Measurements from ENCODE around the gene CIAO2A.

CIAO2A gene

GRCh38 chr15:64044300-64045100, 49.1 kb downstream of the CIAO2A start:
- TF ChIP-seq CTCF (IDR thresholded peaks at IDR 0.05; ENCODE audit: extremely low read depth, insufficient read depth, missing control alignments) = no peak
- in situ Hi-C loops (cut with MboI; ENCODE audit: low pct_unique_long_range_greater_than_20kb, low sequenced_read_pairs, unreplicated experiment) = no loop called here
- DNase-seq (ENCODE audit: low spot score) = peak; percentile 76

GRCh38 chr15:64038878-64039610, 54.6 kb downstream of the CIAO2A start:
- in situ Hi-C loops (cut with MboI; ENCODE audit: low pct_unique_long_range_greater_than_20kb, low sequenced_read_pairs, unreplicated experiment) = no loop called here
- no peak for DNase-seq (ENCODE audit: low spot score)
- TF ChIP-seq CTCF (IDR thresholded peaks at IDR 0.05; ENCODE audit: extremely low read depth, insufficient read depth, missing control alignments) = no peak

- TF ChIP-seq CTCF (IDR thresholded peaks at IDR 0.05; ENCODE audit: extremely low read depth, insufficient read depth, missing control alignments) = no peak
- no peak for DNase-seq (ENCODE audit: low spot score)
- in situ Hi-C loops (cut with MboI; ENCODE audit: low pct_unique_long_range_greater_than_20kb, low sequenced_read_pairs, unreplicated experiment) = no loop called here
Observed at GRCh38 chr15:64037966-64038365, 55.7 kb downstream of the CIAO2A start.

- no peak for TF ChIP-seq CTCF (IDR thresholded peaks at IDR 0.05; ENCODE audit: extremely low read depth, insufficient read depth, missing control alignments)
- no peak for DNase-seq (ENCODE audit: low spot score)
- in situ Hi-C loops (cut with MboI; ENCODE audit: low pct_unique_long_range_greater_than_20kb, low sequenced_read_pairs, unreplicated experiment) = no loop called here
Observed at GRCh38 chr15:64037116-64037515, 56.5 kb downstream of the CIAO2A start.

- TF ChIP-seq CTCF (IDR thresholded peaks at IDR 0.05; ENCODE audit: extremely low read depth, insufficient read depth, missing control alignments) = no peak
- in situ Hi-C loops (cut with MboI; ENCODE audit: low pct_unique_long_range_greater_than_20kb, low sequenced_read_pairs, unreplicated experiment) = no loop called here
- no peak for DNase-seq (ENCODE audit: low spot score)
Observed at GRCh38 chr15:64035525-64035924, 58.1 kb downstream of the CIAO2A start.

- in situ Hi-C loops (cut with MboI; ENCODE audit: low pct_unique_long_range_greater_than_20kb, low sequenced_read_pairs, unreplicated experiment) = no loop called here
- DNase-seq (ENCODE audit: low spot score) = no peak
- TF ChIP-seq CTCF (IDR thresholded peaks at IDR 0.05; ENCODE audit: extremely low read depth, insufficient read depth, missing control alignments) = no peak
Observed at GRCh38 chr15:64034519-64034918, 59.1 kb downstream of the CIAO2A start.

Measured in GM13977 (cell line).